Measurements from ENCODE around the gene CYP2E1.
"Not testable (repeated sequence)": the region's sequence is repeated elsewhere in the genome, so short reads cannot be mapped to it uniquely, and the experiment has no call there.

The CYP2E1 gene

GRCh38 chr10:133568831-133569527, 41.8 kb downstream of the CYP2E1 start:
- in situ Hi-C loops (cut with MboI; ENCODE audit: low sequenced_read_pairs) = not testable (repeated sequence)

- in situ Hi-C loops (cut with MboI; ENCODE audit: low sequenced_read_pairs) = not testable (repeated sequence)
These were observed 42.6 kb downstream of the CYP2E1 start for GRCh38 chr10:133569801-133570200.

GRCh38 chr10:133572055-133572454, 44.9 kb downstream of the CYP2E1 start:
- in situ Hi-C loops (cut with MboI; ENCODE audit: low sequenced_read_pairs) = not testable (repeated sequence)

GRCh38 chr10:133573460-133573859, 46.3 kb downstream of the CYP2E1 start:
- in situ Hi-C loops (cut with MboI; ENCODE audit: low sequenced_read_pairs) = not testable (repeated sequence)

DNA sequence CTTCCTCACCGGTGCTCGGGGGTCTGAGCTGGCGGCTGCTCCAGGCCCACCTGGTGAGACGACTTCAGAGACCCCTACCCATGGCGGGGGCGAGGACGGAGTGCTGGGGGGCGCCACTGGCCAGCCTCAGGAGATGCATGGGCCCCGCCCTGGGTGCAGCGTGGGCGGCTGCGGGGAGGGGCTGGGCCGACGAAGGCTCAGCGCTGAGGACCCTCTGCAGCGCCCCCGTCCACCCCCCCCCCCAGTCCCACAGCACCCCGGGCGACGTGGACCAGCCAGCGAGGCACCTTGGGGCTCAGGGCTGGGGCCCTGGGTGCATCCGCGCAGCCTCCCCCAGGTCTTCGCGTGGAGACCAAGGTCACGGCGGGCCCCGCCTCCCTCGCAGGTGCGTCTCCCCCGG, 49.9 kb downstream of the CYP2E1 start:
- in situ Hi-C loops (cut with MboI; ENCODE audit: low sequenced_read_pairs) = not testable (repeated sequence)
